AG10803 (cell line): ENCODE results near the gene SERPINA10.
"Not testable (repeated sequence)": the region's sequence is repeated elsewhere in the genome, so short reads cannot be mapped to it uniquely, and the experiment has no call there.

Experiments
- DNase-seq: peaks from one replicate; pipeline ENCODE4 v3.0.0; 2010; ENCODE audit warnings: low read depth
- H3K4me3 ChIP-seq: 2 replicates; pipeline ENCODE4 v1.5.1; 2011; ENCODE audit warnings: mild to moderate bottlenecking, low read length, control low read depth
- CTCF ChIP-seq: conservative IDR thresholded peaks from 2 replicates; pipeline ENCODE4 v1.5.1; 2011; ENCODE audit warnings: mild to moderate bottlenecking, low read length, control low read depth, inconsistent platforms

Gene SERPINA10

GRCh38 chr14:94306047-94306978, 13.2 kb upstream of the SERPINA10 start:
- TF ChIP-seq CTCF: no peak
- DNase-seq: no peak
- H3K4me3 ChIP-seq: no peak overlapping the region

GRCh38 chr14:94305620-94306019, 12.6 kb upstream of the SERPINA10 start:
- no peak for DNase-seq
- no peak for TF ChIP-seq CTCF
- no peak overlapping the region for H3K4me3 ChIP-seq

GRCh38 chr14:94304243-94304642, 11.2 kb upstream of the SERPINA10 start:
- H3K4me3 ChIP-seq: no peak overlapping the region
- no peak for DNase-seq
- TF ChIP-seq CTCF: no peak

- no peak overlapping the region for H3K4me3 ChIP-seq
- DNase-seq: no peak
- no peak for TF ChIP-seq CTCF
These were observed 10.0 kb upstream of the SERPINA10 start for GRCh38 chr14:94303111-94303510.

GRCh38 chr14:94298130-94298529, 5.1 kb upstream of the SERPINA10 start:
- no peak overlapping the region for H3K4me3 ChIP-seq
- no peak for TF ChIP-seq CTCF
- no peak for DNase-seq

- not testable (repeated sequence) for H3K4me3 ChIP-seq, DNase-seq
These were observed 3.1 kb upstream of the SERPINA10 start for GRCh38 chr14:94296181-94296545.

- H3K4me3 ChIP-seq: no peak overlapping the region
- no peak for DNase-seq
- TF ChIP-seq CTCF: no peak
These were observed 2.5 kb upstream of the SERPINA10 start for GRCh38 chr14:94295360-94296180.
